Astrocyte (in vitro differentiated cells and primary cell): ENCODE data around the gene BRWD1. TPM values are rescaled to one million over a fixed set of nuclear protein-coding genes. Genes with fewer than 3 reads are reported as not detected.

Source experiments
- DNase-seq: peaks from one replicate; pipeline ENCODE4 v3.0.0-alpha.2; 2010; ENCODE audit warnings: low read depth
- FAIRE-seq: peaks from 2 replicates; lab custom pipeline; 2011; peaks lifted over from hg19 to GRCh38; lab: Jason Lieb, UNC
- H2AFZ ChIP-seq: 2 replicates; pipeline ENCODE4 v1.6.0; 2012; ENCODE audit warnings: low read depth, low read length, inconsistent platforms
- H3K27ac ChIP-seq: 2 replicates; pipeline ENCODE4 v1.5.1; 2011; ENCODE audit warnings: low read depth, low read length, inconsistent platforms
- H3K27me3 ChIP-seq: 2 replicates; pipeline ENCODE4 v1.6.0; 2011; ENCODE audit warnings: low read length, inconsistent platforms; ENCODE audit not compliant: insufficient read depth
- H3K36me3 ChIP-seq: 2 replicates; pipeline ENCODE4 v1.5.1; 2011; ENCODE audit warnings: low read length, inconsistent platforms; ENCODE audit not compliant: insufficient read depth
- H3K4me1 ChIP-seq: 2 replicates; pipeline ENCODE4 v1.5.1; 2011; ENCODE audit warnings: low read length, inconsistent platforms; ENCODE audit not compliant: insufficient read depth
- H3K4me2 ChIP-seq: 2 replicates; pipeline ENCODE4 v1.6.0; 2012; ENCODE audit warnings: low read length, inconsistent platforms
- H3K4me3 ChIP-seq: 2 replicates; pipeline ENCODE4 v1.5.1; 2011; ENCODE audit warnings: low read depth, mild to moderate bottlenecking, low read length, inconsistent platforms; ENCODE audit not compliant: insufficient read depth
- H3K79me2 ChIP-seq: 2 replicates; pipeline ENCODE4 v1.6.0; 2012; ENCODE audit warnings: mild to moderate bottlenecking, low read length, inconsistent platforms; ENCODE audit not compliant: insufficient read depth
- H3K9ac ChIP-seq: 2 replicates; pipeline ENCODE4 v1.6.0; 2012; ENCODE audit warnings: mild to moderate bottlenecking, low read length, inconsistent platforms
- H3K9me3 ChIP-seq: 2 replicates; pipeline ENCODE4 v1.5.1; 2012; ENCODE audit warnings: low read depth, mild to moderate bottlenecking, low read length, inconsistent platforms; ENCODE audit not compliant: insufficient read depth
- H4K20me1 ChIP-seq: 2 replicates; pipeline ENCODE4 v1.6.0; 2012; ENCODE audit warnings: low read length, inconsistent platforms; ENCODE audit not compliant: insufficient read depth
- H3K27ac Mint-ChIP-seq: one replicate; pipeline ENCODE4 v1.8.0; 2021; ENCODE audit warnings: mild to moderate bottlenecking, mixed read lengths; ENCODE audit not compliant: unreplicated experiment
- H3K27me3 Mint-ChIP-seq: one replicate; pipeline ENCODE4 v1.8.0; 2021; ENCODE audit warnings: low read depth, mixed read lengths; ENCODE audit not compliant: unreplicated experiment
- H3K36me3 Mint-ChIP-seq: one replicate; pipeline ENCODE4 v1.8.0; 2021; ENCODE audit warnings: low read depth, mixed read lengths; ENCODE audit not compliant: unreplicated experiment
- H3K4me1 Mint-ChIP-seq: one replicate; pipeline ENCODE4 v1.8.0; 2021; ENCODE audit warnings: low read depth, mixed read lengths; ENCODE audit not compliant: unreplicated experiment
- H3K4me3 Mint-ChIP-seq: one replicate; pipeline ENCODE4 v1.8.0; 2021; ENCODE audit warnings: mild to moderate bottlenecking, moderate library complexity, mixed read lengths; ENCODE audit not compliant: unreplicated experiment
- H3K9me3 Mint-ChIP-seq: one replicate; pipeline ENCODE4 v1.8.0; 2021; ENCODE audit warnings: mild to moderate bottlenecking, mixed read lengths; ENCODE audit not compliant: unreplicated experiment
- EZH2 ChIP-seq: IDR thresholded peaks from 2 replicates; pipeline ENCODE4 v1.6.1; 2012; ENCODE audit warnings: mild to moderate bottlenecking, low read length, inconsistent platforms; ENCODE audit not compliant: insufficient read depth
- total RNA-seq: library from RNA; stranded (reverse); gene quantifications from 2 replicates; pipeline ENCODE4 v1.2.1, GENCODE V29; 2021
- TF ChIP-seq, protein P1 (sequence below): IDR thresholded peaks from 2 replicates; pipeline ENCODE4 v1.5.1; 2011; ENCODE audit warnings: low read depth, mild to moderate bottlenecking, inconsistent platforms, low read length, moderate library complexity; ENCODE audit not compliant: insufficient read depth

Gene BRWD1
- total RNA-seq, 1 donor from 2014 or later, result 28.1 TPM

DNA sequence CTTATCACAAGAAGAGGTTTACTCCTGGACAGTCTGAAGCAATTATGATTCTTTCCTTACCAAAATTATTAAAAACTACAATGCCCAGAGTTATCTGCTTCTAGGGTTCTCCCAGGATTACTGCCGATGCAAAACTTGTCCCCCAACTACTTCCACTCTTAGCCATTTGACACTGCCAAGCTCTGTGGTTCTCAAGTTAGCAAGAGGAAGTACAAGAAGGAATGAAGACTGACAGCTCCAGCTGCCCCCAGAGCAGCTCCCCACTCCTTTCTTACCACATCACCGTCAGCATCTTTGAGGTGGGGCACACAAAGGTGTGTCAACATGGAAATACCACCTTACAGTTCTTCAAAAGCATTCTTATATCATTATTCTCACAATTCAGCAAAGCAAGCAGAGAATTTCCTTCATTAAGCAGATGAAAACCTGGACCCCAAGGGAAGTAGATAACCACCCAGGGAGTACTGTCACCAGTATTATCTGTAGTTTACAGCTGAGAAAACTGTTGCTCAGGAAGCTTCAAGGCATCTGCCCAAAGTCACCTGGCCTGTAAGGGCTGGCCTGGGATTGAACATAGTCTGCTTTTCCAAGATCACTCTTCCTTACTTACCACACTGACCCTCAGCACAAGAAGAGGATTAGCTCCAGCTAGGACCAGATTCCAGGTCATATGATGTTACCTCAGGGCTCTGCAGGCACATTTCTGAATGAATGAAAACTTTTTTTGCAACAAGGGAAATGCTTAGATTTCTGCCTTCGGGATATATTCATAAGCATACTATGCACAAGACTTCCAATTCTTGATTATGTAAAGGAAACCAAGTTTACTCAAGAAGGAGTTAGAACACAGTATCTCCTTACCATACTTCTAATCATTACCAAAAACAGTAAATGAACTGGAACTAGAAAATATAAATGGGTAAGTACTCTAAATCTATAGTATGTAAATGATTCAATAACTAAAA is 139.4 kb downstream of the BRWD1 start:
- H3K36me3 Mint-ChIP-seq, result peaks cover 19% of the 10 kb centered on the region
- H3K9ac ChIP-seq, result no peak overlapping the region
- peaks cover 1% of the 10 kb centered on the region for H3K79me2 ChIP-seq
- peaks cover 28% of the 10 kb centered on the region for H3K36me3 ChIP-seq
- no peak overlapping the region for H3K4me3 Mint-ChIP-seq
- H2AFZ ChIP-seq, result no peak overlapping the region
- no peaks in the 10 kb centered on the region for H3K9me3 ChIP-seq
- H3K27me3 ChIP-seq, result no peaks in the 10 kb centered on the region
- no peaks in the 10 kb centered on the region for H3K9me3 Mint-ChIP-seq
- FAIRE-seq, result no peak
- no peak overlapping the region for H3K4me3 ChIP-seq
- peaks cover 5% of the 10 kb centered on the region for H3K4me1 Mint-ChIP-seq
- DNase-seq, result no peak
- no peak for TF ChIP-seq EZH2
- TF ChIP-seq, protein P1, sequence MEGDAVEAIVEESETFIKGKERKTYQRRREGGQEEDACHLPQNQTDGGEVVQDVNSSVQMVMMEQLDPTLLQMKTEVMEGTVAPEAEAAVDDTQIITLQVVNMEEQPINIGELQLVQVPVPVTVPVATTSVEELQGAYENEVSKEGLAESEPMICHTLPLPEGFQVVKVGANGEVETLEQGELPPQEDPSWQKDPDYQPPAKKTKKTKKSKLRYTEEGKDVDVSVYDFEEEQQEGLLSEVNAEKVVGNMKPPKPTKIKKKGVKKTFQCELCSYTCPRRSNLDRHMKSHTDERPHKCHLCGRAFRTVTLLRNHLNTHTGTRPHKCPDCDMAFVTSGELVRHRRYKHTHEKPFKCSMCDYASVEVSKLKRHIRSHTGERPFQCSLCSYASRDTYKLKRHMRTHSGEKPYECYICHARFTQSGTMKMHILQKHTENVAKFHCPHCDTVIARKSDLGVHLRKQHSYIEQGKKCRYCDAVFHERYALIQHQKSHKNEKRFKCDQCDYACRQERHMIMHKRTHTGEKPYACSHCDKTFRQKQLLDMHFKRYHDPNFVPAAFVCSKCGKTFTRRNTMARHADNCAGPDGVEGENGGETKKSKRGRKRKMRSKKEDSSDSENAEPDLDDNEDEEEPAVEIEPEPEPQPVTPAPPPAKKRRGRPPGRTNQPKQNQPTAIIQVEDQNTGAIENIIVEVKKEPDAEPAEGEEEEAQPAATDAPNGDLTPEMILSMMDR, result no peak
- no peaks in the 10 kb centered on the region for H3K27me3 Mint-ChIP-seq
- H4K20me1 ChIP-seq, result peaks cover 4% of the 10 kb centered on the region
- H3K4me2 ChIP-seq, result no peak overlapping the region
- no peak overlapping the region for H3K27ac Mint-ChIP-seq
- no peak overlapping the region for H3K27ac ChIP-seq
- H3K4me1 ChIP-seq, result no peaks in the 10 kb centered on the region

DNA sequence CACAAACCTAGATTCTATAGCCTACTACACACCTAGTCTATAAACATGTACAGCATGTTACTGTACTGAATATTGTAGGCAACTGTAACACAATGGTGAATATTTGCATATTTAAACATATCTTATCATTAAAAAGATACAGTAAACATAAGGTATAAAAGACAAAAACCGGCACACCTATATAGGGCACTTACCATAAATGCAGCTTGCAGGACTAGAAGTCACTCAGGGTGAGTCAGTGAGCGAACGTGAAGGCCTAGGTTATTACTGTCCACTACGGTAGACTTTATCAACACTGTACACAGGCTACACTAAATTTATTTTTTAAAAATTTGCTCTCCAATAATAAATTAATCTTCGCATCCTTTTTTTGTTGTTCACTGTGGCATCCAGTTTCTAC is 143.5 kb downstream of the BRWD1 start:
- Mint-ChIP-seq H3K4me1 (peaks cover 3% of the 10 kb centered on the region), H3K4me3 (no peak overlapping the region), H3K9me3 (peaks cover 8% of the 10 kb centered on the region), H3K27me3 (no peaks in the 10 kb centered on the region), H3K27ac (no peak overlapping the region), H3K36me3 (peaks cover 25% of the 10 kb centered on the region)
- DNase-seq (no peak), FAIRE-seq (no peak)
- Histone ChIP-seq H4K20me1 (no peaks in the 10 kb centered on the region), H3K36me3 (peaks cover 21% of the 10 kb centered on the region), H3K27ac (no peak overlapping the region), H3K4me1 (no peaks in the 10 kb centered on the region), H3K4me2 (no peak overlapping the region), H3K4me3 (no peak overlapping the region), H3K9ac (no peak overlapping the region), H3K27me3 (no peaks in the 10 kb centered on the region), H3K79me2 (no peaks in the 10 kb centered on the region), H2AFZ (no peak overlapping the region), H3K9me3 (peaks cover 3% of the 10 kb centered on the region)
- TF ChIP-seq, protein P1, result no peak
- TF ChIP-seq EZH2, result no peak

DNA sequence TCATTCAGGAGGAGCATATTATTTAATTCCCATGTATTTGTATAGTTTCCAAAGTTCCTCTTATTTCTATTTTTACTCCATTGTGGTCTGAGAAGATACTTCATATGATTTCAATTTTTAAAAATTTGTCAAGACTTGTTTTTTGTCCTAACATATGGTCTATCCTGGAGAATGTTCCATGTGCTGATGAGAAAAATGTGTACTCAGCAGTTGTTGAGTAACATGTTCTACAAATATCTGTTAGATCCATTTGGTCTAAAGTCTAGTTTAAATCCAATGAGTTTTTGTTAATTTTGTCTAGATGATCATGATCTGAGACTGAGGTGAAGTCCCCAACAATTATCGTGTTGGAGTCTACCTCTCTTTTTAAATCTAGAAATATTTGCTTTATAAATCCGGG is 144.6 kb downstream of the BRWD1 start:
- H3K9me3 ChIP-seq, result peaks cover 8% of the 10 kb centered on the region
- H3K9me3 Mint-ChIP-seq, result peaks cover 13% of the 10 kb centered on the region
- no peak for FAIRE-seq

More for the DNA sequence above, 144.6 kb downstream of the BRWD1 start:
- no peak for DNase-seq
- H3K9ac ChIP-seq, result no peak overlapping the region
- no peaks in the 10 kb centered on the region for H3K27me3 Mint-ChIP-seq
- no peaks in the 10 kb centered on the region for H3K27me3 ChIP-seq
- H2AFZ ChIP-seq, result no peak overlapping the region
- H3K4me1 Mint-ChIP-seq, result peaks cover 2% of the 10 kb centered on the region
- no peaks in the 10 kb centered on the region for H4K20me1 ChIP-seq
- H3K27ac ChIP-seq, result no peak overlapping the region
- H3K4me1 ChIP-seq, result no peaks in the 10 kb centered on the region
- H3K27ac Mint-ChIP-seq, result no peak overlapping the region
- H3K79me2 ChIP-seq, result no peaks in the 10 kb centered on the region
- H3K36me3 ChIP-seq, result peaks cover 11% of the 10 kb centered on the region
- no peak overlapping the region for H3K4me3 Mint-ChIP-seq
- H3K4me2 ChIP-seq, result no peak overlapping the region
- no peak for TF ChIP-seq EZH2
- TF ChIP-seq, protein P1, result no peak
- H3K36me3 Mint-ChIP-seq, result peaks cover 27% of the 10 kb centered on the region
- H3K4me3 ChIP-seq, result no peak overlapping the region
